Nephron (organoid): ENCODE data around the gene GPC2.

Experiments
- H3K27ac Mint-ChIP-seq, 3 experiments: 2 replicates each; pipeline ENCODE4 v1.8.0; 2020; ENCODE audit warnings: mixed read lengths in 3 of 3, mild to moderate bottlenecking in 2 of 3, moderate library complexity in 1 of 3
- H3K27me3 Mint-ChIP-seq: 2 replicates; pipeline ENCODE4 v1.8.0; 2021; ENCODE audit warnings: low read depth, mild to moderate bottlenecking, moderate library complexity, mixed read lengths
- H3K36me3 Mint-ChIP-seq: 2 replicates; pipeline ENCODE4 v1.8.0; 2020; ENCODE audit warnings: low read depth, mixed read lengths
- H3K4me1 Mint-ChIP-seq: 2 replicates; pipeline ENCODE4 v1.8.0; 2020; ENCODE audit warnings: mixed read lengths
- H3K4me3 Mint-ChIP-seq, 3 experiments: 2 replicates each; pipeline ENCODE4 v1.8.0; 2020; ENCODE audit warnings: mild to moderate bottlenecking in 3 of 3, mixed read lengths in 3 of 3, moderate library complexity in 2 of 3
- H3K9me3 Mint-ChIP-seq: 2 replicates; pipeline ENCODE4 v1.8.0; 2020; ENCODE audit warnings: mixed read lengths
- CTCF ChIP-seq, 3 experiments: fragments of 200-600 bp; sonication (generic); IDR thresholded peaks; one replicate each; pipeline ENCODE4 v1.5.0; 2021; ENCODE audit warnings: antibody characterized with exemption in 3 of 3; ENCODE audit not compliant: unreplicated experiment in 3 of 3

The GPC2 gene

GRCh38 chr7:100158229-100159098 is 18.7 kb downstream of the GPC2 start, which contains the start of gene TRAPPC14:
TRAPPC14 (minus strand) TSS chr7:100158723; CDS start chr7:100158499, 224 bp downstream.
- Mint-ChIP-seq H3K4me3 (peak within 1 kb of the TSS; percentile 85 to 89 (median 89)), H3K27me3 (no peaks in the 10 kb centered on the region), H3K9me3 (no peaks in the 10 kb centered on the region), H3K4me1 (peaks cover 15% of the 10 kb centered on the region), H3K27ac (peak within 1 kb of the TSS; percentile 90 to 97 (median 95)), H3K36me3 (peaks cover 12% of the 10 kb centered on the region)
- TF ChIP-seq CTCF (IDR thresholded peaks at IDR 0.05; ENCODE audit: unreplicated experiment in 3 of 3): no peak

GRCh38 chr7:100157334-100158228 is 19.6 kb downstream of the GPC2 start:
- peak overlapping the region; percentile 81 to 89 (median 89) for H3K4me3 Mint-ChIP-seq
- no peaks in the 10 kb centered on the region for H3K27me3 Mint-ChIP-seq

GRCh38 chr7:100157069-100157333 is 20.2 kb downstream of the GPC2 start:
- peaks cover 15% of the 10 kb centered on the region for H3K4me1 Mint-ChIP-seq

More at GRCh38 chr7:100157334-100158228, 19.6 kb downstream of the GPC2 start:
- TF ChIP-seq CTCF (IDR thresholded peaks at IDR 0.05; ENCODE audit: unreplicated experiment in 3 of 3): peak in 1 of 3 experiments; percentile 8
- H3K4me1 Mint-ChIP-seq: peaks cover 15% of the 10 kb centered on the region
- peaks cover 14% of the 10 kb centered on the region for H3K36me3 Mint-ChIP-seq
- H3K27ac Mint-ChIP-seq: peak overlapping the region; percentile 17 to 81 (median 77)
- no peaks in the 10 kb centered on the region for H3K9me3 Mint-ChIP-seq

GRCh38 chr7:100156331-100157068 is 20.7 kb downstream of the GPC2 start:
- Mint-ChIP-seq H3K27me3 (no peaks in the 10 kb centered on the region), H3K9me3 (no peaks in the 10 kb centered on the region), H3K4me3 (peak overlapping the region; percentile 81 to 89 (median 89)), H3K36me3 (peaks cover 20% of the 10 kb centered on the region), H3K4me1 (peaks cover 15% of the 10 kb centered on the region), H3K27ac (peak overlapping the region; percentile 5 to 81 (median 17))
- no peak for TF ChIP-seq CTCF (IDR thresholded peaks at IDR 0.05; ENCODE audit: unreplicated experiment in 3 of 3)

More at GRCh38 chr7:100157069-100157333, 20.2 kb downstream of the GPC2 start:
- Mint-ChIP-seq H3K4me3 (peak overlapping the region; percentile 81 to 89 (median 89)), H3K9me3 (no peaks in the 10 kb centered on the region), H3K36me3 (peaks cover 20% of the 10 kb centered on the region), H3K27ac (peak overlapping the region; percentile 5 to 81 (median 17)), H3K27me3 (no peaks in the 10 kb centered on the region)
- no peak for TF ChIP-seq CTCF (IDR thresholded peaks at IDR 0.05; ENCODE audit: unreplicated experiment in 3 of 3)

- peaks cover 20% of the 10 kb centered on the region for H3K36me3 Mint-ChIP-seq
- no peak for TF ChIP-seq CTCF (IDR thresholded peaks at IDR 0.05; ENCODE audit: unreplicated experiment in 3 of 3)
- H3K9me3 Mint-ChIP-seq: no peaks in the 10 kb centered on the region
- H3K27me3 Mint-ChIP-seq: no peaks in the 10 kb centered on the region
- H3K27ac Mint-ChIP-seq: no peak overlapping the region
- peaks cover 15% of the 10 kb centered on the region for H3K4me1 Mint-ChIP-seq
- H3K4me3 Mint-ChIP-seq: peak overlapping the region; percentile 81 to 89 (median 89)
Observed at GRCh38 chr7:100155553-100156317, 21.4 kb downstream of the GPC2 start.
